Naive thymus-derived CD4-positive, alpha-beta T cell (primary cell): ENCODE data around the gene CEP164. TPM values are rescaled to one million over a fixed set of nuclear protein-coding genes. Genes with fewer than 3 reads are reported as not detected.

Experiments
- ATAC-seq: fragments of 150-1000 bp; cut with Tn5 transposase; 2 replicates; pipeline ENCODE4 v1.10.0; 2021; ENCODE audit warnings: mild to moderate bottlenecking, moderate library complexity
- CTCF ChIA-PET: fragments of 350-600 bp; sonication (Branson Sonifier 250); formaldehyde crosslinking; loops from one replicate; lab custom pipeline; 2021; ENCODE audit warnings: antibody characterized with exemption; lab: Charles Lee
- POLR2A ChIA-PET: fragments of 350-600 bp; sonication (Branson Sonifier 250); formaldehyde crosslinking; loops from one replicate; lab custom pipeline; 2021; ENCODE audit warnings: antibody characterized with exemption, inconsistent platforms; lab: Charles Lee
- DNase-seq, 9 donors: peaks; one replicate each; pipeline versions ENCODE4 v3.0.0 to v3.0.0-alpha.2; 2020 to 2022; ENCODE audit warnings: mixed read lengths in 1 of 9
- H3K27ac ChIP-seq: one replicate; pipeline ENCODE4 v1.7.0; 2013; ENCODE audit warnings: mild to moderate bottlenecking, low read depth, low read length, moderate library complexity
- H3K27me3 ChIP-seq, 2 donors: one replicate each; pipeline ENCODE4 v1.7.0; 2013; ENCODE audit warnings: low read length in 2 of 2, mild to moderate bottlenecking in 2 of 2, moderate library complexity in 2 of 2; ENCODE audit not compliant: control insufficient read depth in 2 of 2, insufficient read depth in 2 of 2
- H3K36me3 ChIP-seq, 3 experiments: 1 replicate in 2 of 3; 2 replicates in 1 of 3; pipeline ENCODE4 v1.7.0; 2013; ENCODE audit warnings: low read length in 3 of 3, mild to moderate bottlenecking in 3 of 3, moderate library complexity in 1 of 3; ENCODE audit not compliant: insufficient read depth in 3 of 3, control insufficient read depth in 2 of 3
- H3K4me1 ChIP-seq, 2 donors: one replicate each; pipeline ENCODE4 v1.7.0; 2013; ENCODE audit warnings: low read length in 2 of 2, mild to moderate bottlenecking in 2 of 2, moderate library complexity in 1 of 2; ENCODE audit not compliant: control insufficient read depth in 2 of 2, insufficient read depth in 2 of 2
- H3K4me3 ChIP-seq: 2 replicates; pipeline ENCODE4 v1.7.0; 2013; ENCODE audit warnings: mild to moderate bottlenecking, low read length
- H3K9me3 ChIP-seq, 3 experiments: 1 replicate in 2 of 3; 2 replicates in 1 of 3; pipeline ENCODE4 v1.7.0; 2013; ENCODE audit warnings: low read length in 3 of 3; ENCODE audit not compliant: control insufficient read depth in 2 of 3
- H3K27ac Mint-ChIP-seq, 9 donors: one replicate each; pipeline ENCODE4 v1.8.0; 2020 to 2022; ENCODE audit warnings: mixed read lengths in 9 of 9, mild to moderate bottlenecking in 8 of 9, moderate library complexity in 5 of 9, inconsistent platforms in 2 of 9
- H3K27me3 Mint-ChIP-seq, 5 donors: one replicate each; pipeline ENCODE4 v1.8.0; 2021 to 2022; ENCODE audit warnings: mixed read lengths in 5 of 5, mild to moderate bottlenecking in 1 of 5
- H3K36me3 Mint-ChIP-seq, 5 donors: one replicate each; pipeline ENCODE4 v1.8.0; 2020 to 2022; ENCODE audit warnings: mixed read lengths in 5 of 5, mild to moderate bottlenecking in 3 of 5, inconsistent platforms in 1 of 5
- H3K4me1 Mint-ChIP-seq, 7 donors: one replicate each; pipeline ENCODE4 v1.8.0; 2020 to 2022; ENCODE audit warnings: mixed read lengths in 7 of 7, mild to moderate bottlenecking in 3 of 7, inconsistent platforms in 1 of 7
- H3K4me3 Mint-ChIP-seq, 10 donors: one replicate each; pipeline ENCODE4 v1.8.0; 2020 to 2022; ENCODE audit warnings: mild to moderate bottlenecking in 10 of 10, mixed read lengths in 10 of 10, moderate library complexity in 6 of 10, inconsistent platforms in 2 of 10
- H3K9me3 Mint-ChIP-seq, 11 donors: one replicate each; pipeline ENCODE4 v1.8.0; 2020 to 2022; ENCODE audit warnings: mixed read lengths in 11 of 11, mild to moderate bottlenecking in 4 of 11, inconsistent platforms in 1 of 11, moderate library complexity in 1 of 11
- intact Hi-C, 2 donors: fragments of 100-400 bp; cut with micrococcal nuclease; formaldehyde crosslinking; loops; one replicate each; pipeline ENCODE4 v1.15.1; 2023
- polyA plus RNA-seq, 2 donors: library from polyadenylated mRNA; unstranded; fragments of 300-500 nt; fragmentation: Illumina TruSeq; gene quantifications; one replicate each; pipeline ENCODE4 v1.2.3, GENCODE V29; 2021
- total RNA-seq, 6 experiments: library from RNA in 5 of 6; stranded (reverse) in 5 of 6; gene quantifications; 1 replicate in 5 of 6; 2 replicates in 1 of 6; pipeline ENCODE4 v1.2.3 and lab custom pipeline; 2021 to 2026

CEP164 gene
- total and polyA plus RNA-seq, 7 experiments from 2014 or later, result 16.2 to 47.6 (median 36.7) TPM

DNA sequence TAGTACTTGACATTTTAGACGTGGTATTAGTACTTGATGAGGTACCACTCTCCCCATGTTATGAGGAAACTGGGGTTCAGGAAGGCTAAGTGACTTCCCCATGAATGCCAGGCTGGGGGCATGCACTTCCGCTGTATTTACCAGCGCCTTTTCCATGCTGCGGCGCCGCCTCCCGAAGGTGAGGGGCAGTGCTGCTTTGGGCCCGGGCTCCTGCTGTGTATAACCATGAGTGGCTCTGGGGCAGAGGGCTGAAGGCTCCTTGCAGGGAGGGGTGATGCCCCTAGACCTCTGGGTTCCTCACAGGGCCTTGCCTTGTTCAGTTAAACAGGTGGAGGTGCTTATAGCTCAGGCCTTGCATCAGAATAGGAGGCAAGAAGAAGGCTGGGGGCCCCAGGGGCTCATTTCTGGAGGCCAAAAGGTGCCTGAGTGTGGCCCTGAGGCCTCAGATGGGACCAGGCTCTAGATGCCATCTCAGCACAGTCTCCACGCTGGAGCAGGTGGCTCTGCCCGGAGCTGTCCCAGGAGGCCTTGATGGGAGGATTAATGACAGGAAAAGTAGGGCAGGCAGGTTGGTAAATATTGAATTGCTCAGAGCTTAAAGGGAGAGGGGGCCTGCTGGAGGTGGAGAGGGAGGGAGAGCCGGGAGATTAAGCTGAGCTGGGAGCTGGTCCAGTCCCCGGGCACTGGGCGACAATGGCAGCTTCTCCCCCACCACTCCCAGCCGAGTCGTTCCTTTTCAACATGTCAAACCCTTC, 129.6 kb downstream of the CEP164 start:
- no peak for DNase-seq
- ATAC-seq, result no peak
- no peaks in the 10 kb centered on the region for H3K27me3 ChIP-seq
- no peak overlapping the region for H3K27ac ChIP-seq
- Mint-ChIP-seq H3K27me3 (peaks cover 0 to 8% (median 4%) of the 10 kb centered on the region in 5 donors), H3K36me3 (peaks cover 0 to 8% (median 3%) of the 10 kb centered on the region in 5 donors), H3K4me1 (peaks cover 0 to 2% (median 0%) of the 10 kb centered on the region in 7 donors), H3K9me3 (peaks cover 0 to 29% (median 10%) of the 10 kb centered on the region in 11 donors), H3K27ac (no peak overlapping the region), H3K4me3 (no peak overlapping the region)
- H3K4me3 ChIP-seq, result no peak overlapping the region
- peaks cover 0 to 3% (median 0%) of the 10 kb centered on the region in 3 experiments for H3K9me3 ChIP-seq
- intact Hi-C loops, result no loop called here
- H3K36me3 ChIP-seq, result no peaks in the 10 kb centered on the region
- H3K4me1 ChIP-seq, result no peaks in the 10 kb centered on the region
- CTCF ChIA-PET, result no interaction called here
- POLR2A ChIA-PET, result no interaction called here

- Mint-ChIP-seq H3K36me3 (peaks cover 0 to 8% (median 3%) of the 10 kb centered on the region in 5 donors), H3K27me3 (peaks cover 0 to 8% (median 4%) of the 10 kb centered on the region in 5 donors), H3K4me1 (peaks cover 0 to 2% (median 0%) of the 10 kb centered on the region in 7 donors), H3K27ac (no peak overlapping the region), H3K4me3 (no peak overlapping the region), H3K9me3 (peaks cover 0 to 23% (median 10%) of the 10 kb centered on the region in 11 donors)
- H3K4me3 ChIP-seq, result no peak overlapping the region
- ChIA-PET CTCF (no interaction called here), POLR2A (no interaction called here)
- ATAC-seq (no peak), DNase-seq (no peak)
- no peaks in the 10 kb centered on the region for H3K4me1 ChIP-seq
- peaks cover 0 to 3% (median 0%) of the 10 kb centered on the region in 3 experiments for H3K9me3 ChIP-seq
- H3K27ac ChIP-seq, result no peak overlapping the region
- no peaks in the 10 kb centered on the region for H3K36me3 ChIP-seq
- no peaks in the 10 kb centered on the region for H3K27me3 ChIP-seq
- intact Hi-C loops, result no loop called here
Measured at GRCh38 chr11:117457835-117458234, 130.2 kb downstream of the CEP164 start.

GRCh38 chr11:117458275-117459122, 130.8 kb downstream of the CEP164 start:
- ATAC-seq (no peak), DNase-seq (no peak)
- Mint-ChIP-seq H3K27me3 (peaks cover 0 to 8% (median 4%) of the 10 kb centered on the region in 5 donors), H3K4me3 (no peak overlapping the region), H3K9me3 (peaks cover 0 to 18% (median 10%) of the 10 kb centered on the region in 11 donors), H3K27ac (no peak overlapping the region), H3K36me3 (peaks cover 0 to 8% (median 3%) of the 10 kb centered on the region in 5 donors), H3K4me1 (peaks cover 0 to 2% (median 0%) of the 10 kb centered on the region in 7 donors)
- H3K4me1 ChIP-seq, result no peaks in the 10 kb centered on the region
- no peak overlapping the region for H3K4me3 ChIP-seq
- H3K9me3 ChIP-seq, result peaks cover 0 to 3% (median 0%) of the 10 kb centered on the region in 3 experiments
- intact Hi-C loops, result no loop called here
- ChIA-PET CTCF (no interaction called here), POLR2A (no interaction called here)
- no peaks in the 10 kb centered on the region for H3K27me3 ChIP-seq
- H3K36me3 ChIP-seq, result no peaks in the 10 kb centered on the region
- no peak overlapping the region for H3K27ac ChIP-seq

GRCh38 chr11:117459123-117459978, 131.7 kb downstream of the CEP164 start:
- H3K4me3 Mint-ChIP-seq, result no peak overlapping the region
- H3K4me1 Mint-ChIP-seq, result peaks cover 0 to 2% (median 0%) of the 10 kb centered on the region in 7 donors

GRCh38 chr11:117459979-117460300, 132.3 kb downstream of the CEP164 start:
- Histone ChIP-seq H3K4me1 (no peaks in the 10 kb centered on the region), H3K27me3 (no peaks in the 10 kb centered on the region), H3K27ac (no peak overlapping the region), H3K4me3 (no peak overlapping the region), H3K9me3 (no peaks in the 10 kb centered on the region), H3K36me3 (no peaks in the 10 kb centered on the region)
- Mint-ChIP-seq H3K4me3 (no peak overlapping the region), H3K9me3 (peaks cover 0 to 4% (median 3%) of the 10 kb centered on the region in 11 donors), H3K27me3 (peaks cover 0 to 5% (median 0%) of the 10 kb centered on the region in 5 donors), H3K4me1 (peaks cover 0 to 2% (median 0%) of the 10 kb centered on the region in 7 donors), H3K36me3 (peaks cover 0 to 2% (median 0%) of the 10 kb centered on the region in 5 donors), H3K27ac (peak overlapping the region in 1 of 9 donors; percentile 30)
- ATAC-seq, result peak; percentile 40
- ChIA-PET POLR2A (no interaction called here), CTCF (no interaction called here)
- no peak for DNase-seq
- intact Hi-C loops, result no loop called here

More at GRCh38 chr11:117459123-117459978, 131.7 kb downstream of the CEP164 start:
- Histone ChIP-seq H3K4me3 (no peak overlapping the region), H3K27ac (no peak overlapping the region), H3K27me3 (no peaks in the 10 kb centered on the region), H3K36me3 (no peaks in the 10 kb centered on the region), H3K4me1 (no peaks in the 10 kb centered on the region), H3K9me3 (no peaks in the 10 kb centered on the region)
- Mint-ChIP-seq H3K27ac (no peak overlapping the region), H3K9me3 (peaks cover 0 to 10% (median 6%) of the 10 kb centered on the region in 11 donors), H3K36me3 (peaks cover 0 to 3% (median 1%) of the 10 kb centered on the region in 5 donors), H3K27me3 (peaks cover 0 to 5% (median 1%) of the 10 kb centered on the region in 5 donors)
- ATAC-seq, result no peak
- no peak for DNase-seq
- intact Hi-C loops, result no loop called here
- ChIA-PET CTCF (no interaction called here), POLR2A (no interaction called here)
